SK-N-MC (cell line): ENCODE results near the gene FEZ2.

Experiments used
- DNase-seq: peaks from one replicate; pipeline ENCODE4 v3.0.0-alpha.2; 2011; ENCODE audit warnings: low read depth, low spot score
- H3K27ac ChIP-seq: fragments of 200-600 bp; sonication (generic); 2 replicates; pipeline ENCODE4 v1.5.1; 2016; ENCODE audit warnings: mixed run types
- H3K36me3 ChIP-seq: fragments of 200-600 bp; sonication (generic); 2 replicates; pipeline ENCODE4 v1.6.1; 2017; ENCODE audit warnings: antibody characterized with exemption, low read length, mixed read lengths; ENCODE audit not compliant: insufficient read depth
- H3K4me3 ChIP-seq: fragments of 200-600 bp; sonication (generic); 2 replicates; pipeline ENCODE4 v1.5.1; 2016
- H3K9ac ChIP-seq: fragments of 200-600 bp; sonication (generic); 2 replicates; pipeline ENCODE4 v1.8.0; 2017; ENCODE audit warnings: mixed run types, mixed read lengths; ENCODE audit not compliant: insufficient read length
- H3K9me3 ChIP-seq: fragments of 200-600 bp; sonication (generic); 2 replicates; pipeline ENCODE4 v1.6.1; 2017; ENCODE audit warnings: low read depth, mild to moderate bottlenecking, antibody characterized with exemption, low read length, moderate library complexity, mixed read lengths
- EZH2 ChIP-seq: fragments of 200-600 bp; sonication (generic); IDR thresholded peaks from one replicate; pipeline ENCODE4 v1.6.1; 2017; ENCODE audit warnings: antibody characterized with exemption
- FOXP2 ChIP-seq: optimal IDR thresholded peaks from 2 replicates; pipeline ENCODE3; 2011; ENCODE audit warnings: mild to moderate bottlenecking, moderate library complexity; ENCODE audit not compliant: insufficient read depth; ENCODE audit errors: extremely low read length, control extremely low read depth
- POLR2AphosphoS5 ChIP-seq: IDR thresholded peaks from 2 replicates; pipeline ENCODE4 v1.6.1; 2012; ENCODE audit warnings: mild to moderate bottlenecking, low read depth, low read length, borderline replicate concordance

The FEZ2 gene

GRCh38 chr2:36528766-36529392, 69.1 kb downstream of the FEZ2 start:
- H3K4me3 ChIP-seq = no peak overlapping the region
- DNase-seq = no peak
- no peak for TF ChIP-seq POLR2AphosphoS5
- TF ChIP-seq EZH2 = no peak
- no peak for TF ChIP-seq FOXP2

GRCh38 chr2:36528274-36528673, 69.7 kb downstream of the FEZ2 start:
- DNase-seq = no peak
- no peak overlapping the region for H3K27ac ChIP-seq
- H3K36me3 ChIP-seq = peaks cover 23% of the 10 kb centered on the region
- TF ChIP-seq FOXP2 = no peak
- H3K9ac ChIP-seq = no peak overlapping the region
- H3K4me3 ChIP-seq = no peak overlapping the region
- no peaks in the 10 kb centered on the region for H3K9me3 ChIP-seq

More at GRCh38 chr2:36528766-36529392, 69.1 kb downstream of the FEZ2 start:
- peaks cover 18% of the 10 kb centered on the region for H3K36me3 ChIP-seq
- no peak overlapping the region for H3K9ac ChIP-seq
- H3K27ac ChIP-seq = no peak overlapping the region
- no peaks in the 10 kb centered on the region for H3K9me3 ChIP-seq

GRCh38 chr2:36526226-36526625, 71.7 kb downstream of the FEZ2 start:
- no peaks in the 10 kb centered on the region for H3K9me3 ChIP-seq

GRCh38 chr2:36525245-36525644, 72.7 kb downstream of the FEZ2 start:
- TF ChIP-seq POLR2AphosphoS5 = no peak
- no peak for TF ChIP-seq FOXP2
- TF ChIP-seq EZH2 = no peak
- peaks cover 18% of the 10 kb centered on the region; the same call in 1 of the 2 replicates for H3K36me3 ChIP-seq
- no peak overlapping the region for H3K9ac ChIP-seq
- DNase-seq = no peak
- no peak overlapping the region for H3K4me3 ChIP-seq
- no peaks in the 10 kb centered on the region for H3K9me3 ChIP-seq
- no peak overlapping the region for H3K27ac ChIP-seq

More at GRCh38 chr2:36526226-36526625, 71.7 kb downstream of the FEZ2 start:
- TF ChIP-seq POLR2AphosphoS5 (no peak), EZH2 (no peak), FOXP2 (no peak)
- no peak overlapping the region for H3K27ac ChIP-seq
- H3K36me3 ChIP-seq = peaks cover 20% of the 10 kb centered on the region
- H3K4me3 ChIP-seq = no peak overlapping the region
- DNase-seq = no peak
- H3K9ac ChIP-seq = no peak overlapping the region

GRCh38 chr2:36523153-36523552, 74.8 kb downstream of the FEZ2 start:
- Histone ChIP-seq H3K36me3 (peaks cover 33% of the 10 kb centered on the region; the same call in 1 of the 2 replicates), H3K4me3 (no peak overlapping the region), H3K9me3 (no peaks in the 10 kb centered on the region), H3K27ac (no peak overlapping the region), H3K9ac (no peak overlapping the region)
- no peak for TF ChIP-seq POLR2AphosphoS5
- no peak for TF ChIP-seq EZH2
- TF ChIP-seq FOXP2 = no peak
- DNase-seq = no peak

- peaks cover 47% of the 10 kb centered on the region; the same call in 1 of the 2 replicates for H3K36me3 ChIP-seq
- no peak overlapping the region for H3K9ac ChIP-seq
- no peak for DNase-seq
- H3K4me3 ChIP-seq = no peak overlapping the region
- no peaks in the 10 kb centered on the region for H3K9me3 ChIP-seq
- TF ChIP-seq FOXP2 (no peak), EZH2 (no peak), POLR2AphosphoS5 (no peak)
- H3K27ac ChIP-seq = no peak overlapping the region
These were observed 77.5 kb downstream of the FEZ2 start for GRCh38 chr2:36520431-36520830.

GRCh38 chr2:36516136-36516870, 81.7 kb downstream of the FEZ2 start:
- no peaks in the 10 kb centered on the region for H3K9me3 ChIP-seq
- no peak overlapping the region for H3K27ac ChIP-seq
- DNase-seq = no peak
- H3K36me3 ChIP-seq = peaks cover 48% of the 10 kb centered on the region
- H3K4me3 ChIP-seq = no peak overlapping the region
- H3K9ac ChIP-seq = no peak overlapping the region
- TF ChIP-seq POLR2AphosphoS5 = no peak
- no peak for TF ChIP-seq FOXP2
- no peak for TF ChIP-seq EZH2

- Histone ChIP-seq H3K27ac (no peak overlapping the region), H3K36me3 (peaks cover 46% of the 10 kb centered on the region), H3K9me3 (no peaks in the 10 kb centered on the region), H3K9ac (no peak overlapping the region), H3K4me3 (no peak overlapping the region)
- no peak for DNase-seq
- TF ChIP-seq POLR2AphosphoS5 (no peak), EZH2 (no peak), FOXP2 (no peak)
These were observed 82.4 kb downstream of the FEZ2 start for GRCh38 chr2:36515538-36515937.
